SK-N-SH (cell line): ENCODE measurements around the gene MYO10. TPM values are rescaled to one million over a fixed set of nuclear protein-coding genes. Genes with fewer than 3 reads are reported as not detected.

ENCODE experiments used
- CTCF ChIA-PET: fragments of 300-600, 350-600 bp; formaldehyde crosslinking; extraction: SDS; loops from one replicate; lab custom pipeline; 2021; lab: Yijun Ruan, JAX
- POLR2A ChIA-PET: fragments of 350-600 bp; sonication (Branson Sonifier 250); formaldehyde crosslinking; extraction: SDS; loops from one replicate; lab custom pipeline; 2020; ENCODE audit warnings: antibody characterized with exemption, inconsistent platforms; lab: Yijun Ruan, JAX
- DNase-seq: peaks from one replicate; pipeline ENCODE4 v3.0.0; 2012
- H2AFZ ChIP-seq: fragments of 200-600 bp; sonication (generic); 2 replicates; pipeline ENCODE4 v1.8.1; 2016; ENCODE audit warnings: antibody characterized with exemption, mild to moderate bottlenecking, low read depth
- H3F3A ChIP-seq: fragments of 200-600 bp; sonication (generic); replicated peaks from 2 replicates; pipeline ENCODE3; 2016; ENCODE audit warnings: antibody characterized with exemption, mild to moderate bottlenecking; ENCODE audit not compliant: insufficient read depth
- H3K27ac ChIP-seq, 2 experiments: fragments of 200-500 bp in 1 of 2; fragments of 200-600 bp in 1 of 2; sonication (Bioruptor generic) in 1 of 2; sonication (generic), shearing (Covaris generic) in 1 of 2; 2 replicates each; pipeline versions ENCODE4 v1.5.1 to v1.6.1; 2014 to 2016; ENCODE audit warnings: low read depth in 2 of 2, inconsistent platforms in 1 of 2, low read length in 1 of 2, mild to moderate bottlenecking in 1 of 2, mixed read lengths in 1 of 2
- H3K27me3 ChIP-seq: fragments of 200-600 bp; sonication (generic), shearing (Covaris generic); 2 replicates; pipeline ENCODE4 v1.6.1; 2016; ENCODE audit warnings: mixed run types; ENCODE audit not compliant: insufficient read depth
- H3K36me3 ChIP-seq, 2 experiments: fragments of 200-500 bp in 1 of 2; fragments of 200-600 bp in 1 of 2; sonication (Bioruptor generic) in 1 of 2; sonication (generic) in 1 of 2; replicated peaks in 1 of 2; 2 replicates each; pipeline versions ENCODE3 to v1.5.1; 2014 to 2016; ENCODE audit warnings: low read length in 1 of 2, mild to moderate bottlenecking in 1 of 2; ENCODE audit not compliant: insufficient read depth in 2 of 2, control insufficient read depth in 1 of 2
- H3K4me1 ChIP-seq, 2 experiments: fragments of 200-500 bp in 1 of 2; fragments of 200-600 bp in 1 of 2; sonication (Bioruptor generic) in 1 of 2; sonication (generic), shearing (Covaris generic) in 1 of 2; 2 replicates each; pipeline versions ENCODE4 v1.5.1 to v1.6.1; 2014 to 2016; ENCODE audit warnings: low read depth in 1 of 2, low read length in 1 of 2, mixed run types in 1 of 2; ENCODE audit not compliant: insufficient read depth in 2 of 2, control insufficient read depth in 1 of 2
- H3K4me2 ChIP-seq: fragments of 200-600 bp; sonication (generic), shearing (Covaris generic); 2 replicates; pipeline ENCODE4 v1.6.1; 2017; ENCODE audit warnings: mixed run types
- H3K4me3 ChIP-seq, 2 experiments: fragments of 200-500 bp in 1 of 2; fragments of 200-600 bp in 1 of 2; sonication (Bioruptor generic) in 1 of 2; sonication (generic), shearing (Covaris generic) in 1 of 2; 2 replicates each; pipeline versions ENCODE4 v1.5.1 to v1.8.1; 2014 to 2016; ENCODE audit warnings: low read depth in 2 of 2, inconsistent platforms in 1 of 2, low read length in 1 of 2, mild to moderate bottlenecking in 1 of 2, mixed read lengths in 1 of 2, moderate library complexity in 1 of 2
- H3K79me2 ChIP-seq: fragments of 200-600 bp; sonication (generic); 2 replicates; pipeline ENCODE4 v1.8.1; 2017; ENCODE audit warnings: mild to moderate bottlenecking; ENCODE audit not compliant: insufficient read depth
- H3K9ac ChIP-seq: fragments of 200-600 bp; sonication (generic); 2 replicates; pipeline ENCODE4 v1.6.1; 2017; ENCODE audit warnings: mixed run types
- H3K9me2 ChIP-seq: fragments of 200-600 bp; sonication (generic); 2 replicates; pipeline ENCODE4 v1.6.1; 2017; ENCODE audit warnings: mixed run types
- H3K9me3 ChIP-seq: fragments of 200-600 bp; sonication (generic); 2 replicates; pipeline ENCODE4 v1.6.1; 2017; ENCODE audit warnings: mixed run types, mild to moderate bottlenecking, moderate library complexity
- H4K20me1 ChIP-seq: fragments of 200-600 bp; sonication (generic); 2 replicates; pipeline ENCODE4 v1.6.1; 2017; ENCODE audit warnings: mild to moderate bottlenecking, mixed run types; ENCODE audit not compliant: insufficient read depth
- CHD2 ChIP-seq: fragments of 150-350 bp; IDR thresholded peaks from 2 replicates; pipeline ENCODE4 v1.6.1; 2018; ENCODE audit warnings: low read length; ENCODE audit not compliant: partially characterized antibody
- FOXM1 ChIP-seq: IDR thresholded peaks from 2 replicates; pipeline ENCODE4 v1.4.0; 2012; ENCODE audit warnings: low read depth, mild to moderate bottlenecking
- IRF3 ChIP-seq: fragments of 150-350 bp; IDR thresholded peaks from 2 replicates; pipeline ENCODE4 v1.6.1; 2016; ENCODE audit warnings: mild to moderate bottlenecking, low read depth, low read length
- MAX ChIP-seq: IDR thresholded peaks from 2 replicates; pipeline ENCODE4 v1.4.0; 2012; ENCODE audit warnings: low read depth
- MXI1 ChIP-seq: IDR thresholded peaks from 2 replicates; pipeline ENCODE4 v1.6.1; 2012; ENCODE audit warnings: mild to moderate bottlenecking, low read depth, low read length, improper control_type of control experiment
- NFIC ChIP-seq: IDR thresholded peaks from 2 replicates; pipeline ENCODE4 v1.4.0; 2012; ENCODE audit warnings: borderline replicate concordance
- PBX3 ChIP-seq: IDR thresholded peaks from 2 replicates; pipeline ENCODE4; 2012
- POLR2AphosphoS5 ChIP-seq: IDR thresholded peaks from 2 replicates; pipeline ENCODE4 v1.6.1; 2012; ENCODE audit warnings: low read depth, low read length
- RAD21 ChIP-seq: IDR thresholded peaks from 2 replicates; pipeline ENCODE4 v1.6.1; 2012; ENCODE audit warnings: mild to moderate bottlenecking, low read length
- RCOR1 ChIP-seq: fragments of 150-350 bp; IDR thresholded peaks from 2 replicates; pipeline ENCODE4 v1.6.1; 2017; ENCODE audit warnings: antibody characterized with exemption, low read length
- REST ChIP-seq: IDR thresholded peaks from 2 replicates; pipeline ENCODE4 v1.6.1; 2012; ENCODE audit warnings: mild to moderate bottlenecking, low read depth, low read length, moderate library complexity
- RFX5 ChIP-seq: IDR thresholded peaks from 2 replicates; pipeline ENCODE4 v1.6.1; 2012; ENCODE audit warnings: mild to moderate bottlenecking, improper control_type of control experiment, low read length
- RXRA ChIP-seq: IDR thresholded peaks from 2 replicates; pipeline ENCODE4 v1.4.0; 2012; ENCODE audit warnings: low read depth, mild to moderate bottlenecking, borderline replicate concordance
- SMC3 ChIP-seq: IDR thresholded peaks from 2 replicates; pipeline ENCODE4 v1.6.1; 2012; ENCODE audit warnings: low read depth, low read length, improper control_type of control experiment
- TCF12 ChIP-seq: IDR thresholded peaks from 2 replicates; pipeline ENCODE4 v1.4.0; 2012
- TEAD4 ChIP-seq: IDR thresholded peaks from 2 replicates; pipeline ENCODE4 v1.4.0; 2012; ENCODE audit warnings: mild to moderate bottlenecking, borderline replicate concordance; ENCODE audit not compliant: insufficient read depth
- USF1 ChIP-seq: IDR thresholded peaks from 2 replicates; pipeline ENCODE4 v1.4.0; 2012; ENCODE audit warnings: low read depth, borderline replicate concordance
- WGBS: methylation state at CpG from one replicate; pipeline ENCODE4 v1.1.6; 2017; ENCODE audit warnings: low lambda C conversion rate; 5-methylcytosine and 5-hydroxymethylcytosine counted together
- polyA plus RNA-seq, 3 experiments: library from polyadenylated mRNA; depleted of rRNA; stranded (reverse); fragments of >200 nt; gene quantifications; 2 replicates each; pipeline ENCODE4 v1.2.3, GENCODE V29; 2012

The MYO10 gene
- polyA plus RNA-seq, 1 of the 3 experiments (the other 2 are of a cell fraction): 8.1 TPM

- no peak for DNase-seq
- no peak overlapping the region for H3K4me3 ChIP-seq
- no peaks in the 10 kb centered on the region for H3K27me3 ChIP-seq
- H3K9ac ChIP-seq: no peak overlapping the region
- no peaks in the 10 kb centered on the region for H3K9me2 ChIP-seq
- peaks cover 6% of the 10 kb centered on the region for H3F3A ChIP-seq
- H3K4me2 ChIP-seq: no peak overlapping the region
- H3K79me2 ChIP-seq: peaks cover 100% of the 10 kb centered on the region
- H3K27ac ChIP-seq: no peak overlapping the region
- WGBS: 92% methylated on average over 7 of the region's 7 CpGs
- H4K20me1 ChIP-seq: peaks cover 97% of the 10 kb centered on the region
- CTCF ChIA-PET: interaction anchor here (1.8 kb wide), 1 partner anchor 349 kb away, joined by 9 read pairs; no protein-coding TSS in a partner anchor
- POLR2A ChIA-PET: no interaction called here
- no peak overlapping the region for H2AFZ ChIP-seq
- H3K9me3 ChIP-seq: no peaks in the 10 kb centered on the region
- H3K36me3 ChIP-seq: no peaks in the 10 kb centered on the region
- H3K4me1 ChIP-seq: peaks cover 0 to 16% of the 10 kb centered on the region in 2 experiments; a peak in 1 of 4 replicates
- TF ChIP-seq POLR2AphosphoS5: no peak
- no peak for TF ChIP-seq MXI1
- TF ChIP-seq SMC3: no peak
- TF ChIP-seq MAX: no peak
- TF ChIP-seq NFIC: no peak
- no peak for TF ChIP-seq PBX3
- no peak for TF ChIP-seq IRF3
- no peak for TF ChIP-seq REST
- TF ChIP-seq RAD21: no peak
- TF ChIP-seq, all 33 proteins: peak for 0
Measured at GRCh38 chr5:16841416-16841815, 94.7 kb downstream of the MYO10 start.

GRCh38 chr5:16837305-16837704 lies 98.8 kb downstream of the MYO10 start:
- ChIA-PET POLR2A (no interaction called here), CTCF (interaction anchor here (0.9 kb wide), 1 partner anchor 20 kb away, joined by 4 read pairs; no protein-coding TSS in a partner anchor)
- no peaks in the 10 kb centered on the region for H3F3A ChIP-seq
- H3K4me2 ChIP-seq: no peak overlapping the region
- no peak overlapping the region for H3K4me3 ChIP-seq
- DNase-seq: no peak
- no peaks in the 10 kb centered on the region for H3K36me3 ChIP-seq
- no peak overlapping the region for H3K27ac ChIP-seq
- H3K9me2 ChIP-seq: no peaks in the 10 kb centered on the region
- H3K27me3 ChIP-seq: no peaks in the 10 kb centered on the region
- peaks cover 0 to 10% of the 10 kb centered on the region in 2 experiments; a peak in 1 of 4 replicates for H3K4me1 ChIP-seq
- WGBS: 84% methylated on average over 3 of the region's 3 CpGs
- peaks cover 97% of the 10 kb centered on the region for H4K20me1 ChIP-seq
- H3K9me3 ChIP-seq: no peaks in the 10 kb centered on the region
- peaks cover 100% of the 10 kb centered on the region for H3K79me2 ChIP-seq
- no peak overlapping the region for H3K9ac ChIP-seq
- no peak overlapping the region for H2AFZ ChIP-seq
- TF ChIP-seq TCF12 (no peak), MAX (no peak), RCOR1 (no peak), CHD2 (no peak), USF1 (no peak), REST (no peak), RFX5 (no peak), TEAD4 (no peak), FOXM1 (no peak), RXRA (no peak)
